ENCODE data around the gene RGS12.

The RGS12 gene

GRCh38 chr4:3263053-3263875 lies 29.6 kb upstream of the RGS12 start:
- no peak overlapping the region for H3K4me3 ChIP-seq (ENCODE audit: control insufficient read depth, low read depth, low read length)
- TF ChIP-seq, protein P1, sequence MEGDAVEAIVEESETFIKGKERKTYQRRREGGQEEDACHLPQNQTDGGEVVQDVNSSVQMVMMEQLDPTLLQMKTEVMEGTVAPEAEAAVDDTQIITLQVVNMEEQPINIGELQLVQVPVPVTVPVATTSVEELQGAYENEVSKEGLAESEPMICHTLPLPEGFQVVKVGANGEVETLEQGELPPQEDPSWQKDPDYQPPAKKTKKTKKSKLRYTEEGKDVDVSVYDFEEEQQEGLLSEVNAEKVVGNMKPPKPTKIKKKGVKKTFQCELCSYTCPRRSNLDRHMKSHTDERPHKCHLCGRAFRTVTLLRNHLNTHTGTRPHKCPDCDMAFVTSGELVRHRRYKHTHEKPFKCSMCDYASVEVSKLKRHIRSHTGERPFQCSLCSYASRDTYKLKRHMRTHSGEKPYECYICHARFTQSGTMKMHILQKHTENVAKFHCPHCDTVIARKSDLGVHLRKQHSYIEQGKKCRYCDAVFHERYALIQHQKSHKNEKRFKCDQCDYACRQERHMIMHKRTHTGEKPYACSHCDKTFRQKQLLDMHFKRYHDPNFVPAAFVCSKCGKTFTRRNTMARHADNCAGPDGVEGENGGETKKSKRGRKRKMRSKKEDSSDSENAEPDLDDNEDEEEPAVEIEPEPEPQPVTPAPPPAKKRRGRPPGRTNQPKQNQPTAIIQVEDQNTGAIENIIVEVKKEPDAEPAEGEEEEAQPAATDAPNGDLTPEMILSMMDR (conservative IDR thresholded peaks at IDR 0.05; ENCODE audit: control insufficient read depth, insufficient read depth, low read depth, low read length): no peak
- no peak for DNase-seq (ENCODE audit: low read depth)

DNA sequence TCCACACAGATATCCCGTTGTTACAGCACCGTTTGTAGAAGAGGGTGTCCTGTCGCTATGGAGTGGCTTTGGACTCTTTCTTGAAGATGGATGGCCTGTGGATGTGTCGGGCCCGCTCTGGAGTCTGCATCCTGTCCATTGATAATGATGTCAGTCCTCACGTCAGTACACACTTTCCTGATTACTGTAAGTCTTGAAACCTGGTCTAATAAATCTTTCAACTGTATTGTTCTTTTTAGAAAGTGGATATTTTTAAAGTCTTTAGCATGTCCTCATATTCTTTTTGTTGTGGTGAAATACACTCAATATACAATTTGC lies 29.0 kb upstream of the RGS12 start:
- TF ChIP-seq, protein P1 (conservative IDR thresholded peaks at IDR 0.05; ENCODE audit: control insufficient read depth, insufficient read depth, low read depth, low read length): no peak
- no peak for DNase-seq (ENCODE audit: low read depth)
- no peak overlapping the region for H3K4me3 ChIP-seq (ENCODE audit: control insufficient read depth, low read depth, low read length)

- no peak overlapping the region for H3K4me3 ChIP-seq (ENCODE audit: control insufficient read depth, low read depth, low read length)
- TF ChIP-seq, protein P1 (conservative IDR thresholded peaks at IDR 0.05; ENCODE audit: control insufficient read depth, insufficient read depth, low read depth, low read length): no peak
- DNase-seq (ENCODE audit: low read depth): no peak
Observed at GRCh38 chr4:3266076-3266475, 26.7 kb upstream of the RGS12 start.

- no peak overlapping the region for H3K4me3 ChIP-seq (ENCODE audit: control insufficient read depth, low read depth, low read length)
- DNase-seq (ENCODE audit: low read depth): no peak
- TF ChIP-seq, protein P1 (conservative IDR thresholded peaks at IDR 0.05; ENCODE audit: control insufficient read depth, insufficient read depth, low read depth, low read length): no peak
Observed at GRCh38 chr4:3267576-3268394, 25.0 kb upstream of the RGS12 start.

- TF ChIP-seq, protein P1 (conservative IDR thresholded peaks at IDR 0.05; ENCODE audit: control insufficient read depth, insufficient read depth, low read depth, low read length): no peak
- DNase-seq (ENCODE audit: low read depth): no peak
Observed at GRCh38 chr4:3268395-3269104, 24.3 kb upstream of the RGS12 start.

GRCh38 chr4:3269105-3269927 lies 23.5 kb upstream of the RGS12 start:
- TF ChIP-seq, protein P1 (conservative IDR thresholded peaks at IDR 0.05; ENCODE audit: control insufficient read depth, insufficient read depth, low read depth, low read length): no peak
- no peak overlapping the region for H3K4me3 ChIP-seq (ENCODE audit: control insufficient read depth, low read depth, low read length)
- no peak for DNase-seq (ENCODE audit: low read depth)

More at GRCh38 chr4:3268395-3269104, 24.3 kb upstream of the RGS12 start:
- no peak overlapping the region for H3K4me3 ChIP-seq (ENCODE audit: control insufficient read depth, low read depth, low read length)
